H1 (cell line): ENCODE results near the gene ADRA2B. TPM values are rescaled to one million over a fixed set of nuclear protein-coding genes. Genes with fewer than 3 reads are reported as not detected.

Experiments used
- BACH1 ChIP-seq: IDR thresholded peaks from 2 replicates; pipeline ENCODE4 v1.6.1; 2012; ENCODE audit warnings: low read length, improper control_type of control experiment
- CHD7 ChIP-seq: fragments of 300-600 bp; sonication (generic); IDR thresholded peaks from 2 replicates; pipeline ENCODE4 v1.7.1; 2012; ENCODE audit warnings: low read length, moderate library complexity, mild to moderate bottlenecking, inconsistent platforms; ENCODE audit not compliant: insufficient replicate concordance
- EGR1 ChIP-seq: IDR thresholded peaks from 2 replicates; pipeline ENCODE4 v1.6.1; 2011; ENCODE audit warnings: low read depth, low read length, borderline replicate concordance
- SUZ12 ChIP-seq: fragments of 200-600 bp; sonication (generic); IDR thresholded peaks from 2 replicates; pipeline ENCODE4 v1.6.1; 2012; ENCODE audit warnings: mild to moderate bottlenecking, inconsistent platforms, low read length, moderate library complexity, mixed read lengths
- YY1 ChIP-seq: IDR thresholded peaks from 2 replicates; pipeline ENCODE4 v1.6.1; 2011; ENCODE audit warnings: low read depth, mild to moderate bottlenecking, low read length
- ZNF274 ChIP-seq: IDR thresholded peaks from 2 replicates; pipeline ENCODE4 v1.7.0; 2012; ENCODE audit warnings: low read length, borderline replicate concordance; ENCODE audit errors: extremely low read depth
- polyA plus RNA-seq, 7 experiments: library from polyadenylated mRNA; depleted of rRNA in 3 of 7; stranded (reverse) in 5 of 7; unstranded in 2 of 7; fragments of >200 nt in 5 of 7; fragments of 200-250 nt in 2 of 7; gene quantifications; 1 replicate in 5 of 7; 2 replicates in 1 of 7; 4 replicates in 1 of 7; pipeline versions ENCODE4 v1.2.1 to v1.2.3, GENCODE V29; 2011 to 2013; ENCODE audit warnings: missing spikeins in 2 of 7, mixed read lengths in 2 of 7
- total RNA-seq: library from RNA; stranded (reverse); fragmentation: NEBNext Ultra II Directional; extraction: Animal tissue kit (Norgen Biotek cat#: 25700); gene quantifications from 2 replicates; pipeline ENCODE4 v1.2.1, GENCODE V29; 2021

Gene ADRA2B
- total and polyA plus RNA-seq, 2 of the 8 experiments (the other 6 are each of a cell fraction or from before 2014, with no cell fraction given) = 5.8 to 6.5 TPM

GRCh38 chr2:96113951-96114350 lies 2.4 kb downstream of the ADRA2B start (continued):
- TF ChIP-seq EGR1 (no peak), ZNF274 (no peak), SUZ12 (no peak), CHD7 (no peak), BACH1 (no peak), YY1 (no peak)
